Endodermal cell (in vitro differentiated cells): ENCODE results near the gene ARPP19. TPM values are rescaled to one million over a fixed set of nuclear protein-coding genes. Genes with fewer than 3 reads are reported as not detected.

Source experiments
- DNase-seq: peaks from one replicate; pipeline ENCODE4 v3.0.0-alpha.2; 2017
- H3K27ac ChIP-seq: 2 replicates; pipeline ENCODE4 v1.5.1; 2013; ENCODE audit warnings: mild to moderate bottlenecking, low read depth, low read length, moderate library complexity
- H3K27me3 ChIP-seq: 2 replicates; pipeline ENCODE4 v1.6.1; 2013; ENCODE audit warnings: mild to moderate bottlenecking, low read length, moderate library complexity; ENCODE audit not compliant: insufficient read depth, control insufficient read depth, poor library complexity, severe bottlenecking
- H3K36me3 ChIP-seq: 2 replicates; pipeline ENCODE4 v1.7.0; 2013; ENCODE audit warnings: mild to moderate bottlenecking, low read length, moderate library complexity; ENCODE audit not compliant: control insufficient read depth, insufficient read depth
- H3K4me1 ChIP-seq: one replicate; pipeline ENCODE4 v1.7.0; 2013; ENCODE audit warnings: low read length; ENCODE audit not compliant: control insufficient read depth, insufficient read depth
- H3K4me3 ChIP-seq: 2 replicates; pipeline ENCODE4 v1.5.1; 2013; ENCODE audit warnings: mild to moderate bottlenecking, low read length, moderate library complexity
- H3K9ac ChIP-seq: 2 replicates; pipeline ENCODE4 v1.6.1; 2013; ENCODE audit warnings: mild to moderate bottlenecking, low read length, moderate library complexity; ENCODE audit not compliant: poor library complexity, severe bottlenecking; ENCODE audit errors: extremely low read depth
- H3K9me3 ChIP-seq: 2 replicates; pipeline ENCODE4 v1.6.1; 2013; ENCODE audit warnings: mild to moderate bottlenecking, low read length, moderate library complexity; ENCODE audit not compliant: control insufficient read depth
- H3K27ac Mint-ChIP-seq: 2 replicates; pipeline ENCODE4 v1.8.0; 2020; ENCODE audit warnings: mixed read lengths
- H3K27me3 Mint-ChIP-seq: 2 replicates; pipeline ENCODE4 v1.8.0; 2021; ENCODE audit warnings: mild to moderate bottlenecking, mixed read lengths; ENCODE audit not compliant: insufficient read depth
- H3K36me3 Mint-ChIP-seq: 2 replicates; pipeline ENCODE4 v1.8.0; 2020; ENCODE audit warnings: low read depth, mixed read lengths
- H3K4me1 Mint-ChIP-seq: 2 replicates; pipeline ENCODE4 v1.8.0; 2020; ENCODE audit warnings: mixed read lengths
- H3K4me3 Mint-ChIP-seq: 2 replicates; pipeline ENCODE4 v1.8.0; 2020; ENCODE audit warnings: mild to moderate bottlenecking, moderate library complexity, mixed read lengths
- H3K9me3 Mint-ChIP-seq: 2 replicates; pipeline ENCODE4 v1.8.0; 2020; ENCODE audit warnings: mild to moderate bottlenecking, mixed read lengths
- CTCF ChIP-seq: fragments of 200-600 bp; sonication (generic); conservative IDR thresholded peaks from 2 replicates; pipeline ENCODE4 v1.5.0; 2021; ENCODE audit warnings: antibody characterized with exemption, mild to moderate bottlenecking
- WGBS, 2 experiments: methylation state at CpG; one replicate each; pipeline versions ENCODE4 v1.1.5 to v1.1.7; 2013; ENCODE audit warnings: missing lambda C conversion rate in 2 of 2, mixed read lengths in 1 of 2; ENCODE audit not compliant: insufficient coverage in 1 of 2, insufficient read length in 1 of 2; 5-methylcytosine and 5-hydroxymethylcytosine counted together
- total RNA-seq, 2 donors: library from RNA; stranded (reverse); fragmentation: NEBNext Ultra II Directional in 1 of 2; extraction: Animal tissue kit (Norgen Biotek cat#: 25700) in 1 of 2; gene quantifications; 2 replicates in 1 of 2; 3 replicates in 1 of 2; pipeline ENCODE4 v1.2.1, GENCODE V29; 2021

ARPP19 gene
- total RNA-seq, 2 donors from 2014 or later = 188 to 219 TPM

DNA sequence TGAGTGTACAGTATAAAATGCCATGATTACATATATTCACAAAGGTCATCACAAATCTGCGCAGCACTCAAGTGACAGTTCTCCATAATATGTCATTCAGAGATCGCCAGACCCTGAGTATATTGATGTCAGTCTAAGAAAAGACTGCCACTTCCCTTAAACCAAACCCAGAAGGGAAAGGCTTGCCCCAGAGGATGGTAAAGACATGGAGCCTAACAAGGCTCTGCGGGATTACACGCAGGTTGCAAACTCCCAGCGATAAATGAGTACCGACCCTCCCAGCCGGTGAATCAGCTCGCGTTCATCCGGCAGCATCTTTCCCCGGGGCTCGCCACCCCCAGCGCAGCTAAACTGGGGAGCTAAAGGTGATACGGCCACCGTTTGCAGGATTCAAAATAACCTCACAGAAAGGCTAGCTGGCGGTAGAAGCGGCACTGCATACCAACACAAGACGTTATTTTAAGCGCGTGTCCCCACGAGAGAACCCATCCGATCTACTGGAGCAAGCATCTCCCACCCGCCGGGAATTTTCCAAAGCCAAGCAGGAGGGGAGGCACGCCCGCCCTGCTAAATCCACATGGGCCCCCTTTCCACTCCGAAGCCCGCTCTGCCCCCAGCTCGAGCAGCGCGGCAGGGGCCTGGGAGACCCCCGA lies 40.8 kb downstream of the ARPP19 start:
- Histone ChIP-seq H3K9me3 (no peaks in the 10 kb centered on the region), H3K27ac (no peak overlapping the region), H3K4me1 (no peaks in the 10 kb centered on the region), H3K36me3 (no peaks in the 10 kb centered on the region), H3K9ac (peak overlapping the region; percentile 30), H3K4me3 (peak overlapping the region; percentile 82), H3K27me3 (peaks cover 57% of the 10 kb centered on the region)
- H3K27ac Mint-ChIP-seq = peak overlapping the region; percentile 78
- no peak for DNase-seq
- H3K27me3 Mint-ChIP-seq = peaks cover 56% of the 10 kb centered on the region
- no peak for TF ChIP-seq CTCF
- 1 to 4% methylated on average over 25 to 32 of the region's 32 CpGs for WGBS, 2 experiments
- H3K9me3 Mint-ChIP-seq = no peaks in the 10 kb centered on the region
- H3K4me1 Mint-ChIP-seq = peaks cover 15% of the 10 kb centered on the region
- H3K4me3 Mint-ChIP-seq = peak overlapping the region; percentile 80
- no peaks in the 10 kb centered on the region for H3K36me3 Mint-ChIP-seq

DNA sequence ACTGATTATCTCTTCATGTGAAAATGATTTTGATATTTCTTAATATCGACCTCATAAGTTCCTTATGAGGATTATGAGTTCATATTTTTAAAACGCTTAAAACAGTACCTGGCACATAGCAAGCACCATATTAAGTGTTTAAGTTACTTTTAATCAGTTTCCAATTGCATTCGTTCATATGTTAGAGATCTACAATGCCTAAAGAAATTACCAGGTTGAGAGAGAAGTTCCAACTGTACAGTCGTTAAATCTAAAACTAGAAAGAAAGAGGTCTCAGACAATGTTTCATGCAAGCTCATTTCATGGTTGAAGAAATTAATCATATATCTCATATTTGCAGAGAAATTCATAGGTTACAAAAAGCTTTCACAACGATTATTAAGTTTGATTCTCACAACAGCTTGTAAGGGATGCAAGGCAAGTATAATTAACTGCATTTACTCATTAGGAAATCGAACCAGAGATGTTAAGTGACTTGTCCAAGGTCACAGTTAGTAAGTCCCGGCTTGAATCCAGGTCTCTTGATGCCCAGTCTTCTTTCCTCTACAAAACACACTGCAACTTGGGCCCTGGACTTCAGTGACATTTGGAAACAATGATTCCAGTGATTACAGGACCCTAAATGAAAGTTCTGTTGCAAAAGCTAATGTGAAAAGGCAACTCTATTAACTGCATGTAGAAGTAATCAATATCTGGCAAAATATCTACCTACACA lies 41.5 kb downstream of the ARPP19 start:
- no peak overlapping the region for H3K9ac ChIP-seq
- 83 to 95% methylated on average over 6 to 7 of the region's 7 CpGs for WGBS, 2 experiments
- no peak for DNase-seq
- Mint-ChIP-seq H3K27ac (no peak overlapping the region), H3K27me3 (peaks cover 51% of the 10 kb centered on the region), H3K4me1 (peaks cover 15% of the 10 kb centered on the region), H3K4me3 (peak overlapping the region; percentile 80), H3K9me3 (no peaks in the 10 kb centered on the region), H3K36me3 (no peaks in the 10 kb centered on the region)
- H3K36me3 ChIP-seq = no peaks in the 10 kb centered on the region
- no peaks in the 10 kb centered on the region for H3K4me1 ChIP-seq
- peaks cover 50% of the 10 kb centered on the region for H3K27me3 ChIP-seq
- H3K27ac ChIP-seq = no peak overlapping the region
- peak overlapping the region; percentile 82 for H3K4me3 ChIP-seq
- H3K9me3 ChIP-seq = no peaks in the 10 kb centered on the region
- no peak for TF ChIP-seq CTCF

- no peak overlapping the region for H3K9ac ChIP-seq
- no peaks in the 10 kb centered on the region for H3K9me3 Mint-ChIP-seq
- TF ChIP-seq CTCF = no peak
- H3K9me3 ChIP-seq = no peaks in the 10 kb centered on the region
- 88 to 89% methylated on average over 2 to 3 of the region's 4 CpGs for WGBS, 2 experiments
- H3K4me3 Mint-ChIP-seq = no peak overlapping the region
- peaks cover 9% of the 10 kb centered on the region for H3K4me1 Mint-ChIP-seq
- no peaks in the 10 kb centered on the region for H3K36me3 ChIP-seq
- H3K27ac ChIP-seq = no peak overlapping the region
- no peaks in the 10 kb centered on the region for H3K4me1 ChIP-seq
- peaks cover 21% of the 10 kb centered on the region for H3K27me3 ChIP-seq
- no peaks in the 10 kb centered on the region for H3K36me3 Mint-ChIP-seq
- H3K27ac Mint-ChIP-seq = no peak overlapping the region
- DNase-seq = no peak
- no peak overlapping the region for H3K4me3 ChIP-seq
- peaks cover 22% of the 10 kb centered on the region for H3K27me3 Mint-ChIP-seq
Observed at GRCh38 chr15:52524223-52525136, 44.4 kb downstream of the ARPP19 start.
